Subcutaneous adipose tissue (tissue), 4 donors: Measurements from ENCODE around the gene LPO. TPM values are rescaled to one million over a fixed set of nuclear protein-coding genes. Genes with fewer than 3 reads are reported as not detected.

Source experiments
- CTCF ChIP-seq: fragments of 450-650 bp; IDR thresholded peaks from one replicate; pipeline ENCODE4 v1.5.1; 2016; ENCODE audit warnings: low read depth, mild to moderate bottlenecking, control low read depth, antibody characterized with exemption, moderate library complexity
- total RNA-seq, 4 donors: library from RNA; depleted of rRNA; stranded (reverse); fragments of >200 nt; gene quantifications; one replicate each; pipeline ENCODE4 v1.1.0, GENCODE V29; 2016

Gene LPO
- total RNA-seq, 4 donors from 2014 or later = not detected

- no peak for TF ChIP-seq CTCF
Observed at GRCh38 chr17:58311429-58311894, 73.1 kb downstream of the LPO start.

- TF ChIP-seq CTCF = no peak
Observed at GRCh38 chr17:58312021-58312630, 73.7 kb downstream of the LPO start.

GRCh38 chr17:58312829-58313228 lies 74.4 kb downstream of the LPO start:
- TF ChIP-seq CTCF = no peak

- TF ChIP-seq CTCF = no peak
Observed at GRCh38 chr17:58313815-58314705, 75.7 kb downstream of the LPO start.

- no peak for TF ChIP-seq CTCF
Observed at GRCh38 chr17:58314706-58315015, 76.3 kb downstream of the LPO start.

GRCh38 chr17:58315281-58315711 lies 76.9 kb downstream of the LPO start:
- no peak for TF ChIP-seq CTCF

GRCh38 chr17:58315750-58316149 lies 77.4 kb downstream of the LPO start:
- no peak for TF ChIP-seq CTCF
